HG02943 (cell line): Measurements from ENCODE around the gene ROBO2.

Experiments used
- ATAC-seq: cut with Tn5 transposase; IDR thresholded peaks from one replicate; pipeline ENCODE4 v1.9.1; 2021; ENCODE audit warnings: mild to moderate bottlenecking, low read depth, moderate library complexity; ENCODE audit not compliant: unreplicated experiment

ROBO2 gene

GRCh38 chr3:77186319-77186718, 146.4 kb downstream of the ROBO2 start:
- no peak for ATAC-seq

DNA sequence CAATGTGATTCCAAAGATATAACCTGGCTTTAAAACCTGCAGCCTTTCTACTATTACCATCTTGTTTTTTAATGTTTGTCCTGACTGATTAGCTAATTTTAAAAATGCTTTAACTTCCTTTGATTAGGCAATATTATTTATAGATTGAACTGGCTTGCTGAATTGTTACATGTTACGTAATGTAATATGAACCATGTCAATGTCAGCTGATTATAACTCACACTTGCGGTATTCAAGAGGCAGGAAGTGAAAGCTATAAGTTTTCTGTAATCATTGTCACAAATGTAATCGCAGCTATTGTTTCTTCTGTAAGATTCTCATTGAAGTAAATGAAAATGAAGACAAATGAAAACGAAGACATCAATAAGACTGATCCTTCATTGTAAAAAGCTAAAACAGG, 146.8 kb downstream of the ROBO2 start:
- ATAC-seq: no peak

- no peak for ATAC-seq
These were observed 148.3 kb downstream of the ROBO2 start for GRCh38 chr3:77188210-77188609.

DNA sequence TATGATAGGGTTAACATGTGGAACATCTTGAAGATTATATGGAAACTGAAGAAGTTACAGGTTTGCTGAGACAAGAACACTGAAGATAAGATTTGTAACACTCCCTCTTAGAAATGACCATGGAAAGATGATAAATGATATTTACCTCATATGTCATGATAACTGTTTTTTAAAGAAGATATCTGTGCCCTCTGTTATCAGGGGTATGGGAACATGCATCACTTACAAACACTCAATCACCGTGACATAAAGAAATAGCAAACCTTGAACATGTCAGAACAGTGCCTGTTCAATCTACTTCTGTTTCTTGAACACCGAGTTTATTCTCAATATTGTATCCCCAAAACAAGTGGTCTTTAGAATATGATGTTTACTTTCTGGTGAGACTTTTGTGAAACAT, 149.4 kb downstream of the ROBO2 start:
- ATAC-seq: no peak

GRCh38 chr3:77189684-77190083, 149.8 kb downstream of the ROBO2 start:
- no peak for ATAC-seq

GRCh38 chr3:77190374-77190773, 150.5 kb downstream of the ROBO2 start:
- no peak for ATAC-seq

DNA sequence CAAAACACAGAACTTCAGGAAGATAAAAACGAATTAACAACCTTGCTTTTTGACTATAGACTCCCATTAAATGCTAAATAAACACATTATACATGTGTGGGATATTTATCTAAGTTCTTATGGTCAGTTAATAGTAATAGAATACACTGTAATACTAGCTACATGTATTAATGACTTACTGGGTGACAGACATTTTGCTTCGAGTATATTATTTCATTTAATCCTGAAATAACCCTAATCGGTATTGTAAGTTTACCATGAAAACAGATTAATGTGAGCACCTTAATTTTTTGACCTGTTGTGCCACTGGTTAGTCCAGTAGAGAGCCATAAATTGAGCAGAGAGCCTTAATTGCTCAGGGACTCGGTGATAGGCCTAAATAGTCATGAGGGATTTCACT, 151.1 kb downstream of the ROBO2 start:
- ATAC-seq: no peak

GRCh38 chr3:77191640-77192039, 151.7 kb downstream of the ROBO2 start:
- ATAC-seq: no peak

DNA sequence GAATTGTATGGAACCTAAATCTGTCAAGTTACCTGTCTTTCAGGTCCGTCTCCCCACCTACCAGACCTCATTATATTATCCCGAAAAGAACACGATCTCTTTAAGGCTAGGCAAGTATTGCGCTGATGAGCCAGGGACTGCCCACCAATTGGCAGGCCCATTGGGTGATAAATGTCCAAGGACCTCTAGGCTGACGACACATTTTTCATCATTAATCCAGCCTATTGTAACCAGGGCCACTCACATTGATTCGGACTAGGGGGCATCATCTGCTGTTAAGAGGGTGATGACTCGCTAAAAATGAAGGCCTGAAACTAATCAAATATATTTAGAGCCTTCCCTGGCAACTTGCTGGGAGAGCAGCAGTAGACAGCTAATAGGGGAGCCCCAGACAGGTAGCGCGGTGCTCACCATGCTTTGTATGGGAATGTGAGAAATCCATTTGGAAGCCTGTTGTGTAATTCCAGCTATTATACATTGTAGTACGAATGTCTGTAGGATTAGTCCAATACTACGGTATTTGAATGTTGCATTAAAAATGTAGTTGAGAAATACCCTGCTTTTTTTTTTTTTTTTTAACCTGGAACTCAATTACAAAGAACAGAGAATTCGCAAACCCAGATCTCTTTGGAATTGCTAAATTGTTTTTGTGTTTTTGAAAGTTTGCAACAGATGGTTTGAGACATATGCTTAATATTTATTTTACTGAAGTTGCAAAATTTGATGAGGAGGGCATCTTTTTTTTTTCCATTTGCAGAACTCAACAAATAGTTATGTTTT, 156.1 kb downstream of the ROBO2 start:
- no peak for ATAC-seq

- no peak for ATAC-seq
These were observed 157.5 kb downstream of the ROBO2 start for GRCh38 chr3:77197408-77197807.

- no peak for ATAC-seq
These were observed 164.0 kb downstream of the ROBO2 start for GRCh38 chr3:77203851-77204250.

- no peak for ATAC-seq
These were observed 164.9 kb downstream of the ROBO2 start for GRCh38 chr3:77204788-77205187.

GRCh38 chr3:77207753-77208152, 167.9 kb downstream of the ROBO2 start:
- ATAC-seq: no peak

GRCh38 chr3:77222701-77223100, 182.8 kb downstream of the ROBO2 start:
- no peak for ATAC-seq

GRCh38 chr3:77227567-77227966, 187.7 kb downstream of the ROBO2 start:
- no peak for ATAC-seq

DNA sequence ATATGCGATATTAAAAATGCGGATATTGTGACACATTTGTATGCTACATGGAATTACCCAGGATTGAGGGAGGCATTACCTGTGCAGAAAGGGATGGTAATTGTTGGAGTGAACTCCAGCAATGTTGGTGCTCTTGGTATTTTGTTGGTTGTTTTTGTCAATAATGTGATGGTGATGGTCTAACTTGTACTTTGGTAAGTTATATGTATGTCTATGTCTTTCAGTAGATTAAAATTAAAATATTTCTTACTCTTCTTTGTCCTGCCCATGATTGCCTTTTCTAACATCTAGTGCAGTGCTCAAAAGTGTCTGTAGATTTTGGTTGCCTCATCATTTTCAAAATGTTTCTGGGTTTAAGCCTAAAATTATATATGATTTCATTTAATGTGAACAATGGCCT, 192.7 kb downstream of the ROBO2 start:
- ATAC-seq: no peak

GRCh38 chr3:77234004-77234403, 194.1 kb downstream of the ROBO2 start:
- ATAC-seq: no peak

- no peak for ATAC-seq
These were observed 196.2 kb downstream of the ROBO2 start for GRCh38 chr3:77236118-77236517.

DNA sequence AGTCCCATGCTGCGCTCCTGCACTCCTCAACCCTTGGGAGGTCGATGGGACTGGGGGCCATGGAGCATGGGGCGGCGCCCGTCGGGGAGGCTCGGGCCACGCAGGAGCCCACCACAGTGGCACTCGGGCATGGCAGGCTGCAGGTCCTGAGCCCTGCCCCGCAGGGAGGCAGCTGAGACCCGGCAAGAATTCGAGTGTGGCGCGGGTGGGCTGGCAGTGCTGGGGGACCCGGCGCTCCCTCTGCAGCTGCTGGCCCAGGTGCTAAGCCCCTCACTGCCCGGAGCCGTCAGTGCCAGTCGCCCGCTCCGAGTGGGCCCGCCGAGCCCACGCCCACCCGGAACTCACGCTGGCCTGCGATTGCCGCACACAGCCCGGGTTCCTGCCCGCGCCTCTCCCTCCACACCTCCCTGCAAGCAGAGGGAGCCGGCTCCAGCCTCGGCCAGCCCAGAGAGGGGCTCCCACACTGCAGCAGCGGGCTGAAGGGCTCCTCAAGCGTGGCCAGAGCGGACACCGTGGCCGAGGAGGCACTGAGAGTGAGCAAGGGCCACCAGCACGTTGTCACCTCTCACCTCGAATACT, 200.3 kb downstream of the ROBO2 start:
- no peak for ATAC-seq

- ATAC-seq: no peak
These were observed 202.5 kb downstream of the ROBO2 start for GRCh38 chr3:77242371-77242770.

DNA sequence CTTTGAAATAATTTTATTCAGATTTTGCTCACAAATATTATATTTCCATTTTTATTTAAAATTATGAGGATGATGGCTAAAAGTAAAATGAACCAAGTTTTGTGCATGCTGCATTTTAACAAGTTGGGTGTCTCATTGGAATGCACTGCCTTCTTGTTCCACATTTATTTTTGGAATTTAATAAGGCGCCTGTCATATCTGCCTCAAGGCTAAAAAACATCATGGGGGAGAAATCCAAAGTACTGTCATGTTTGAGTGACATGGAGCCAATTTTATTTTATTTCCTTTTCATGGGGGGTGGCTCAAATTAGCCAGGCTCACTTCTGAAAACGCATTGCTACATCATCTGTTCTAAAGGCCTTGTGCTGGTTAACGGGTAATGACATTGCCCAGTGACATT, 205.1 kb downstream of the ROBO2 start:
- ATAC-seq: no peak

DNA sequence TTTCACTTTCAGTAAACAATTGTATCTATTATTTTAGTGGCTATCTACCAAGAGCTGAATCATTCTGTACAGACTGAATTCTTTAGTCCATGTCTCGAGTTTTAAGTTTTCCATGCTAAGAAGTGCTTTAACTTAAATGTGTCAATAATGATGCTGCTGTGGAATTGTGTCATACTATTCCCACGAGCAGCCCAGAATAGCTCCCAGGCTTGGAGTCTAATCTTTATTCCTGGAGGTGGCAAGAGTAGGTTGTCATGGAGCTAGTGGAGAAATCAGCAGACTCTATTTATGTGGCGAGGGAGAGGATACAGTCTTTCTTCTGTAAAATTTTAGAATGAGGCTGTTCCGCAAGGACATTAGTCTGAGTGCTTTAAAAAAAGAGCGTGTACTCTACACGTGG, 207.2 kb downstream of the ROBO2 start:
- no peak for ATAC-seq
